Neural cell (in vitro differentiated cells): Measurements from ENCODE around the gene HHATL.

Experiments
- CTCF ChIP-seq: fragments of 450-650 bp; IDR thresholded peaks from 2 replicates; pipeline ENCODE4 v1.5.1; 2014; ENCODE audit warnings: antibody characterized with exemption, mild to moderate bottlenecking, moderate library complexity; ENCODE audit not compliant: poor library complexity, severe bottlenecking
- TAF1 ChIP-seq: IDR thresholded peaks from 2 replicates; pipeline ENCODE4 v1.6.1; 2012; ENCODE audit warnings: low read depth

- no peak for TF ChIP-seq TAF1
- TF ChIP-seq CTCF, result no peak
These were observed 16.4 kb downstream of the HHATL start for GRCh38 chr3:42685891-42686820.
